RPMI7951 (cell line): Measurements from ENCODE around the gene MRGPRX1. TPM values are rescaled to one million over a fixed set of nuclear protein-coding genes. Genes with fewer than 3 reads are reported as not detected.
"Not testable (repeated sequence)": the region's sequence is repeated elsewhere in the genome, so short reads cannot be mapped to it uniquely, and the experiment has no call there.

ENCODE experiments used
- DNase-seq: peaks from one replicate; pipeline ENCODE4 v3.0.0-alpha.2; 2012; ENCODE audit warnings: low read depth
- total RNA-seq: library from RNA; depleted of rRNA; stranded (reverse); fragments of >200 nt; shearing (Covaris generic); gene quantifications from 2 replicates; pipeline ENCODE4 v1.2.3, GENCODE V29; 2014; rRNA removed

Gene MRGPRX1
- total RNA-seq, result not detected in 2 replicates

GRCh38 chr11:18939314-18939713 lies at the start of gene MRGPRX1:
Gene MRGPRX1, minus strand, starts transcription at chr11:18939414. Its CDS starts 4,630 bp downstream, at chr11:18934784.
- no peak for DNase-seq

- DNase-seq, result peak; percentile 47
Measured at GRCh38 chr11:18987454-18988231, 48.4 kb upstream of the MRGPRX1 start.

GRCh38 chr11:18986744-18987143 lies 47.5 kb upstream of the MRGPRX1 start:
- DNase-seq, result no peak

- DNase-seq, result no peak
Measured at GRCh38 chr11:18981897-18982296, 42.7 kb upstream of the MRGPRX1 start.

- no peak for DNase-seq
Measured at GRCh38 chr11:18974192-18974591, 35.0 kb upstream of the MRGPRX1 start.

- no peak for DNase-seq
Measured at GRCh38 chr11:18972336-18972735, 33.1 kb upstream of the MRGPRX1 start.

- no peak for DNase-seq
Measured at GRCh38 chr11:18969720-18970119, 30.5 kb upstream of the MRGPRX1 start.

GRCh38 chr11:18958221-18958910 lies 19.2 kb upstream of the MRGPRX1 start:
- no peak for DNase-seq

- no peak for DNase-seq
Measured at GRCh38 chr11:18956630-18957029, 17.4 kb upstream of the MRGPRX1 start.

GRCh38 chr11:18936002-18936673 lies 3.1 kb downstream of the MRGPRX1 start:
- DNase-seq, result no peak

- no peak for DNase-seq
Measured at GRCh38 chr11:18934195-18934814, 4.9 kb downstream of the MRGPRX1 start.

GRCh38 chr11:18927550-18928322 lies 11.5 kb downstream of the MRGPRX1 start:
- no peak for DNase-seq

- not testable (repeated sequence) for DNase-seq
Measured at GRCh38 chr11:18925426-18925825, 13.8 kb downstream of the MRGPRX1 start.

GRCh38 chr11:18912883-18913282 lies 26.3 kb downstream of the MRGPRX1 start:
- no peak for DNase-seq

GRCh38 chr11:18907391-18907790 lies 31.8 kb downstream of the MRGPRX1 start:
- no peak for DNase-seq

- DNase-seq, result not testable (repeated sequence)
Measured at GRCh38 chr11:18900637-18901036, 38.6 kb downstream of the MRGPRX1 start.

GRCh38 chr11:18900151-18900611 lies 39.0 kb downstream of the MRGPRX1 start:
- DNase-seq, result not testable (repeated sequence)

- DNase-seq, result not testable (repeated sequence)
Measured at GRCh38 chr11:18891712-18892111, 47.5 kb downstream of the MRGPRX1 start.

- DNase-seq, result no peak
Measured at GRCh38 chr11:18890615-18891014, 48.6 kb downstream of the MRGPRX1 start.
